HPDE6-E6E7 (cell line): ENCODE measurements around the gene SLITRK6.
A peak's percentile ranks its signal among the peaks of the same experiment; 100 is the strongest.
"Not testable (repeated sequence)": the region's sequence is repeated elsewhere in the genome, so short reads cannot be mapped to it uniquely, and the experiment has no call there.

ENCODE experiments used
- DNase-seq: peaks from one replicate; pipeline ENCODE4 v3.0.0; 2011; ENCODE audit warnings: missing footprints; ENCODE audit errors: extremely low spot score

Gene SLITRK6, protein sequence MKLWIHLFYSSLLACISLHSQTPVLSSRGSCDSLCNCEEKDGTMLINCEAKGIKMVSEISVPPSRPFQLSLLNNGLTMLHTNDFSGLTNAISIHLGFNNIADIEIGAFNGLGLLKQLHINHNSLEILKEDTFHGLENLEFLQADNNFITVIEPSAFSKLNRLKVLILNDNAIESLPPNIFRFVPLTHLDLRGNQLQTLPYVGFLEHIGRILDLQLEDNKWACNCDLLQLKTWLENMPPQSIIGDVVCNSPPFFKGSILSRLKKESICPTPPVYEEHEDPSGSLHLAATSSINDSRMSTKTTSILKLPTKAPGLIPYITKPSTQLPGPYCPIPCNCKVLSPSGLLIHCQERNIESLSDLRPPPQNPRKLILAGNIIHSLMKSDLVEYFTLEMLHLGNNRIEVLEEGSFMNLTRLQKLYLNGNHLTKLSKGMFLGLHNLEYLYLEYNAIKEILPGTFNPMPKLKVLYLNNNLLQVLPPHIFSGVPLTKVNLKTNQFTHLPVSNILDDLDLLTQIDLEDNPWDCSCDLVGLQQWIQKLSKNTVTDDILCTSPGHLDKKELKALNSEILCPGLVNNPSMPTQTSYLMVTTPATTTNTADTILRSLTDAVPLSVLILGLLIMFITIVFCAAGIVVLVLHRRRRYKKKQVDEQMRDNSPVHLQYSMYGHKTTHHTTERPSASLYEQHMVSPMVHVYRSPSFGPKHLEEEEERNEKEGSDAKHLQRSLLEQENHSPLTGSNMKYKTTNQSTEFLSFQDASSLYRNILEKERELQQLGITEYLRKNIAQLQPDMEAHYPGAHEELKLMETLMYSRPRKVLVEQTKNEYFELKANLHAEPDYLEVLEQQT

DNA sequence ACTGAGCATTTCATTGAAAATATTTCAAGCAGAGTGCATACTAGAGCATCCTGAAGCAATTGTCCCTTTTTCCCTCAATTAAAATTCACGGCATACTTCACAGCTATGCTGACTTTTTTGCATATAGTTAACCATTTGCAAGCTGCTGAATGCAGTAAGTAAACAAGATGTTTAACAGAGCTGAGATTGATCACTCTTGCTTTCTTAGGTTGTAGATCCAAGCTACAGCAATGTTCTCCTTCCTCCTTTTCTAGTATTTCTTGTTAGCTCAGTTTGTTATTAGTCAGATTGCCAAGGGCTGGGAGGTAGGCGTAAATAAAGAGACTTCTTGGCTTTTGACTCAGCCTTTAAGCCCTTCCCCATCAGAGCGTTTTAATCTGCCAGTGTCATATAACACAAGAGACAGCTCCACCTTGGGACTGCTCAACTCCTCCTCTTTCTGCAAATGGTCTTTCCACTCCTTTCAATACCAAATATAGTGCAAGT is at the start of gene SLITRK6:
SLITRK6 (minus strand) TSS at position 323 of the 486 bp plus-strand sequence. CDS start 2,911 bp downstream, outside the sequence.
- peak; percentile 67 for DNase-seq

DNA sequence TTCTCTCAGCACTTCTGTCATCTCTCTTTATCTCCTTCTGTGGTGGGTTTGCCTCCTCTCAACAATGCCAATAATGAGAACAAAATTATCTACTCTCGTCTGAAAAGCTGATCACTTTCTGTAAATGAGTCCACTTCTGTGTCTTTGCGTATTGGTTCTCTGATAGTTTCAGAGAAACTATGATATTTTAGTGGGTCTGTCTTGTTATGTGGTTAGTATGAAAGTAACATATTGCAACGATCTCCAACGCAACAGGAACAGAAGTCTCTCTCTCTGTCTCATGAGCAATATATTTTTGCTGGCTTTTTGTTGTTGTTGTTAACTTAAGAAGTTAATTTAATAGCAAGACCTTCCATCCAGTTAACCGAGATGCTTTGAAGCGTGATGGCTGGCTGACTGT is 47.8 kb upstream of the SLITRK6 start:
- DNase-seq, result no peak

DNA sequence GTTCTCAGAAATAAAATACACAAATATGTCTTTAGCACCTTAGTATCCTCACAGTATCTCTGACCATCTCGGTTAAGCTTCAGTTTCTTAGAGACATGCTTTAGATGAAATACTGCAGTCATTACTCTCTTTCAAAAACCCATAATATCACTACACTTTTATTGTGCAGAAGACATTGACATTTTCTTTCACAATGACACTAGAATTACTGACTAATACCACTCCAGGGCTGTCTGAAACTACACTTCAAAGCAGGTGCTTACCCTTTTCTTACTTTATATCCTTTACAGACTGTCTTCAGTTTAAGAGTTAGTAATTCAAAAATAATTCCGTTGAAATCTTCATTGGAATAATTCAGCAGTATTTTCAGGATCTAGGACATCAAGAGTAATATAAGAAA is 42.2 kb upstream of the SLITRK6 start:
- DNase-seq, result no peak

DNA sequence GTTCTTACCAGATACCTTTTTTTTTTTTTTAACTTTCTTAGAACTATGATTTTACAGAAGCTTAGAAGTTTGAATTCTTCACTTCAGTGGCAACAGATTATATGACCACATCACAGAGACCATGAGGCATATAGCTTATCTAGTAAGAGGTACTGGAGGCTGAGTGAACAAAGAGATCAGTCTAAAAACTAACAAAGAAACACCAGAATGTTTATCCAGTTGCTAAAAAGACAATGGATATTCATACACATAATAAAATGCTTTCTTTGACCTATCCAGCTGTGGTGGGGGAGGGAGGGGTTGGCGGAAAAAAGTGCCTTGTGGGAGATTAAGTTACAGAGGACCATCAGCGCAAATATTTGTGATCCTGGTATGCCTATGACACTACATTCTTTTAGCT is 34.7 kb upstream of the SLITRK6 start:
- no peak for DNase-seq

DNA sequence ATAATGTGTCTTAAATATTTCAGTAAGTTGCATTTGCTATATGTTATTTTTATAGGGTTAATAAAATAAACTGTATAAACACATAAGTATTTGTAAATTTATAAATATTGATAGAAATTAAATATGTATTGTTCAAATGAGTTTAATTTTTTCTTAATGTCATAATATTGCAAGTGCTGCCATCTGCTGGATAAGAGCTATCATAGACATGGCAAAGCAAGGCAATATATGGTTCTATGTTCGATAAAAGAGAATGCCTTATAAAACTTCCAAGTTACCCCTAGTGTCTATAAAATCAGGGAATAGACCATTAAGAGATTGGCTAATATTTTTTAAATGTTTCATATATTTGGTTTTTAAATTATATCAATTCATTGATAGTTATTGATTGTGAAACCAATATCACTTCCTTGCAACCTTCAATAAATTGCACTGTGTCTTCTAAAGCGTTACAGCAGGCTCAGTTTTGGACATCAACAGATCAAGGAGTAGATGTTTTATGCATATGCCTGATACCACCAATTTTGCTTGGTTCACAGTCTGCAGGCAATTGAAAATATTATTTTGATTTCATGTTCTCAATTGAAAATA is 29.0 kb upstream of the SLITRK6 start:
- DNase-seq, result no peak

DNA sequence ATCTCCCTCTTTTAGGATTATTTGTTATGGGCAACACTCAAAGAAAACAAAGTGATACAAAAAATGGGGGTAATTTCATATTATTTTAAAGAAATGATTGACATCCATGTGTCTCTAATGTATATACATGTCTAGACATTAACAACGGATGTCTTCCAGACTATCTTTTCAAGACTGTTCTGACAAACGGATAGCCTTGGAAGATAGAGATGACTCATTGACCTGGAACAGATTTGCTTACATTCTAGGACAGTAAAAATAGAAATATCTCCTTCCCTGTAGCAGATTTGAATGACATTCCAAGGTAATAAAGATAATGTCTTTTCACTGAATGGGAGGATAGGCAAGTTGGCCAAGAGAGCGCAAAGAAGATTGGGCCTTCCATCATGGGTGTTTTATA is 26.2 kb upstream of the SLITRK6 start:
- no peak for DNase-seq

DNA sequence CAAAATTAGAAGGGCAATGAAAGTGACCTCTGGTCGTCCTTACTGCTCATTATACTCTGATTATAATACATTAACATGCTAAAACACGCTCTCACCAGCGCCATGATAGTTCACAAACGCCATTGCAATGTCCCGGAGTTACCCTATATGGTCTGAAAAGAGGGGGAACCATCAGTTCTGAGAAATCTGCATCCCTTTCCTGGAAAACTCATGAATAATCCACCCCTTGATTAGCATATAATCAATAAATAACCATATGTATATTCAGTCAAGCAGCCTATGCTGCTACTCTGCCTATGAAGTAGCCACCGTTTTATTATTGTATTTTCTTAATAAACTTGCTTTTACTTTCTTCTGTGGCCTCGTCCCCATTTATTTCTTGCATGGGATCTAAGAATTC is 24.6 kb upstream of the SLITRK6 start:
- DNase-seq, result no peak

DNA sequence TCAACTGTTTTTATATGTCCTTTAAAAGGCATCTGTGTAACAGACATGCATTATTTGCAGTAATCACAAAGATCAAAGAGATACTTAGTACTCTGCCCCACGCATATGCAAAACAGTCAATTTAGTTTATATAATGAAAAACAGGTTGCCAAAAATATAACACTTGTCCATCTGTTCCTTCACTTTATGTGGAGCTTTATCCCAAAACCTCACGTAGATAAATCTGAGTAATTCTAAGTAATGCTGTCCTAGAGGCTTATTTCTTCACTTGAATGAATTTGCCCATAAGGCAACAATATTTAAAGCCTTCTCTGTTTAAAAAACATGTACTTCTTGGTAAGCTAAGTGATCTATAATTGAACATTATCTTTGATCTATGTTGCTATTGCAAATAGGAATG is 20.3 kb upstream of the SLITRK6 start:
- DNase-seq, result no peak

DNA sequence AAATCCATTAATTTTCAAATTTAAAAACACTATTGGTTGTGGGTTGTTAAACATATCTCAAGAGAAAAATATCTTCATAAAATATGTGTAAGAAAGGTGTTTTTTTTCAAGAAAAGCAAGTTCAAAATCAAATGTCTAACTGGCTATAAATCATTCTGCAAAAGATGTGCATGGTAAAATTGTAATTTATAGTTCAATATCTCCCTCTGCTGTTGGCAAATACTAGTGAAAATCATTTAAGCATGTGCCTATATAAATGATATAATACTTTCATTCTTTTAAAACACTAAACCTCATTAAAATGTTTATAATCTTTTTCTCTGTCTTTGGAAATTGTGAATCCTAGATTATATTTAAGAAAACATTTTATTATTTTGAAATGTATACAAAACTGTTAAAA is 17.2 kb upstream of the SLITRK6 start:
- no peak for DNase-seq

DNA sequence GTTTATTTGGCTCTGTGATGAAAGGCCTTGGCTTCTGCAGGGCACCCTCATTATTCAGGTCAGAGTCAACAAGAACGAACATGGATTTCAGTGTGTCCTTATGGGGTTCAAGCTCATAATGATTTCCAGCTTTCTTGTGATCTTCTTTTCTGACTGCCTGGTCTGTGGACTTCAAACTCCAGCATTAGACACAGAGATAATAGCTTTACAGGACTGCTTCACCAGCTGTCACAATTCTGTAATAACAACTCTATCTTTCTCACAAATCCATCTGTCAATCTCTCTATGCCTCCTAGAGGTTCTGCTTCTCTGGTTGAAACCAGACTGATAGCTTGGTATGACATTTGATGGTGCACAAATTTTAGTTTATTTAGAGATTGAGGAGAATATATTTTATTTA is 13.1 kb upstream of the SLITRK6 start:
- DNase-seq, result no peak

DNA sequence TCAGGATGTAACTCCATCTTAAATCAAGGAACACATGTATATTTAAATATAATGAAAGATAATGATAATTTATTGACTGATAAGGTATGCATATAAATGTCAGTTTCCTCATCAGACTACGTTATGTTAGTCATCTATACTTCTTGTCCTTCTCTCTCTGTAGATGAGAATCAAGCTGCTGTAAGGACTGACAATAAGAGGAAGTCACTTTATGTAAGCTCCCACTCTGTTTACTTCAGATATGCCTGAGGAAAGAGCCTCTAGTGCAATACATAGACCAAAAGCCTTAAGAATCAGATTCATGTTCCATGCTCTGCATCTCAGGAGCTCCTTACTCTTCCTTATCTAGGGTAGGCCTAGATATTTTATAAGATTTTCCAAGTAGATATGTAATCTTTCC is 9.6 kb upstream of the SLITRK6 start:
- DNase-seq, result no peak

DNA sequence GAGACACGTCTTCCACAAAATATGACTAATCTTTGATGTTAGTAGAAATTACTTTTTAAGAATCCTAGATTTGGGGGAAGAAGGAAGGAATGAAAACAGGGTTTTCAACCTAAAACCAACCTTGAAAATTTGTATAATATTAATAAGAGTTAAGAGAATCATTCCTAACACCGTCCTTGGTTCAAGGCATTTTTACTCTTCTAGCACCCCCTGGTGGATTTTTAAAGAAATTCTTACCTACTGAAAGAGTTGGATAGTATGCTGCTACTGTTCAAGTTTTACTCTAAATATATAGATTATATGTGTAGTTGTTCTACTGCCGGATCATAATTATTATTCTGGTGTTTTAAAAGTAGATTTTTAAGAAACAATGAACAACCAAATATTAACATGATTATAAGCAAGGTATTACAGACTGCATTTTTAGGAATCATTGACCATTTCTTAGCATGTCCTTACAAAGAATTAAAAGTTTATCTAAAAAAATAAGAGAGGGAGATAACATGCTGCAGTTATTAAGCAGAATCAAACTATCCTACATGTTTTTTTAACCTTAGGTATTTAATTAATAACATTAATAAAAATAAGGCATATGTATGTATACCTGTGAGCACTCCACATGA is 7.4 kb upstream of the SLITRK6 start:
- DNase-seq, result peak; percentile 2

DNA sequence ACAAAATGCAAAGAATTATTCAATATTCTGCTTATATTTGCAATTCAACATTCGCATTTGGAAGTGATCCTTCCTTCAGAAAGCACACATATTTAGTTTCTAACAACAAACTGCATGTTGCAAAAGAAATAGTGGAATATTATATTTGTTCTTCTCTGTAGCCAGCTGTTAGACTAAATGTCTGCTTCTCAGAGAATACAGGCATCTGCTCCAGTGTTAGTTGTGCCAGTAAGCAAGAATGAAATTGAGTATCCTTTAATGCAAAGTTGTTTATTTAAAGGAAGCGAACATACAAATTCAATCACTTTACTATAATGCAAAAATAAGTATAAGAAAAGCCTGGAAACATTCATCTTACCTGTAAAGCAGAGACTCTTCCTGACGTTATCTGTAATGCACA is 663 bp downstream of the SLITRK6 start:
- DNase-seq, result no peak

DNA sequence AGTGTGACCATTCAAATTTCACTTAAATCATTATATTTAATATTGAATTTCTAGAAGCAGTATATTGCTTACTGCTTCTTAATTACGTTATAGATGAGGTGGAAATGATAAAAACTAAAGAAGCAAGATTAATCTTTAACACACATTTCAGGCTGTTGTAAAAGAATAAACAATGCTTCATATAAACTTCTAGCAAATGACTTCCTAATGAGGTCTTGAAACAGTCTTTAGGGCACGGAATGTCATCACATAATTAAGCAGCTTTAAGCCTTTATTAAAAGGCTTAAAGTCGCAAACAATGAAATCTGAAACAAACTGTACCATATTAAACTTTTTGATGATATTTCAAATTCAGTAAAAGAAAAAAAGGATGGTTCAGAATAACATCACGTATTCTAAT is 1.9 kb downstream of the SLITRK6 start:
- no peak for DNase-seq

DNA sequence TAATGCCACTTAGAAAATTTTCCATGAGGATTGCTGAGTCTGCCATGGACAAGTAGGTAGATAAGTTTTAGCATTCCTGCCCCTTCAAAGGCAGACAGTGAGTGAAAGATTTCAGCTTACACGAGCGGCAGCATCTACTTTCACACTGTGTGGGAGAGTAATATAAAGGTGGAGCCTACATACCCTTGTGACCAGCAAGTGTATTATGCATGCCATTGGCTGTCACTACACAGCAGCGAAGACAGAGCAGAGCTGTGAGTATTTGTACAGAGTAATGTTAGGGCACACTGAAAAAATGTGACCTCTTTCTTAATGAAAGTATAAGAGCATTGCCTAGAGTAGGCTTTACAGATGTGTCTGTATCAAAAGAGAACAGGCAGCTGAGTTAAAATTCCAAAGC is 14.0 kb downstream of the SLITRK6 start:
- no peak for DNase-seq

DNA sequence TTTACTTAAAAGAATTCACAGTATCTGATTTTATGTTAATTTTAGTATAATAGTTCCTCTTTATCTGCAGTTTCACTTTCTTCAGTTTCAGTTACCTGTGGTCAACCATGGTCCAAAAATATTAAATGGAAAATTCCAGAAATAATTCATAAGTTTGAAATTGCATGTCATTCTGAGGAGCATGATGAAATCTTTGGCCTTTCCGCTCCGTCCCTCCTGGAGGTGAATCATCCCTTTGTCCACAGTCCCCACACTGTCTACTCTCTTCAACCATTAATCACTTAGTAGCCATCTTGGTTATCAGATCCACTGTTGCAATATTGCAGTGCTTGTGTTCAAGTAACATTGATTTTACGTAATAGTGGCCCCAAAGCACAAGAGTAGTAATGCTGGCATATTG is 26.9 kb downstream of the SLITRK6 start:
- no peak for DNase-seq

DNA sequence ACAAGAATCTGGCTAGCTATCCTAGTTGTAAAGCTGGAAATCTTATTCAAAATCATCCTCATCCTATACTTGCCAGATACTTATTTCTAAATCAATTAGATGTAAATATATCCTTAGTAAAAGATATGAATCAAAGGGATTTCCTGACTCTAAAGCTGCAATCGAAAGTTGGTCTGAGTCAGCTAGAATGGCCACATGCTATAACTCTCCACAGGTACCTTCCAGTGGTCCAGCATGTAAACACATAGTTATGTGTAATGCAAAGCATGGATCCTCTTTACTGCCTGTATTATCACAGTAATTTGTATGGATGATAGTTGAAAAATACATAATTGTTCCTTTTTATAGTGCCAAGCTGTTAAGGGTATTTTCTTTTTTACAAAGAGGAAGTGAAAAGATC is 27.4 kb downstream of the SLITRK6 start:
- DNase-seq, result no peak

DNA sequence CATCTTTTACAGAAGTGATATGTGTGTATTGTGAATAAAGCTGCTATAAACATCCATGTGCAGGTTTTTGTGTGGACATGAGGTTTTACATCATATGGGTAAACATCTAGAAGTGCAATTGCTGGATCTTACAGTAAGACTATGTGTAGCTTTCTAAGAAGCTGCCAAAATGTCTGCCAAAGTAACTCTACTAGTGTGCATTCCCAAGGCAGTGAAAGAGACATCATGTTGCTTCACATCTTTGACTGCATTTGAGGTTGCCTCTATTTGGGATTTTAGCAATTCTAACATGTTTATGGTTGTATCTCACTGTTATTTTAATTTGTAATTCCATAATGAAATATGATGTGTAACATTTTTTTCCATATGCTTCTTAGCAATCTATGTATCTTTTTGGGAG is 30.3 kb downstream of the SLITRK6 start:
- DNase-seq, result no peak

DNA sequence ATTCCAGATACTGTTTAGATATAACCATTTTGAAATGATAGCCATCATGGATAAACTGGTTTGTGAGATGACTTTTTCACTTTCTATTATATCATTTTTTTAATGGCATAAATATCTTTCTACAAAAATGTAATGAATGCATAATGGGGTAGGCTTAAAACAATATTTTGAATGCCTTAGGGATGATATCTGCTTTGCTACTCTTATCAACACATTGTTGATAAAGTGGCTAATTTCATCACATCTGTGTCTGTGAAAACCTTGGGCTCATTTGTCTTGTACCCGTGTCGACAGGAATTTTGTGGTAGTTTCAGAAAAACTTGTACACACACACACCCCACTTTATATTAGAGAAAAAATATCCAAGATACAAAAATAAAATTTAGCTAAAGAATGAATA is 44.1 kb downstream of the SLITRK6 start:
- no peak for DNase-seq

DNA sequence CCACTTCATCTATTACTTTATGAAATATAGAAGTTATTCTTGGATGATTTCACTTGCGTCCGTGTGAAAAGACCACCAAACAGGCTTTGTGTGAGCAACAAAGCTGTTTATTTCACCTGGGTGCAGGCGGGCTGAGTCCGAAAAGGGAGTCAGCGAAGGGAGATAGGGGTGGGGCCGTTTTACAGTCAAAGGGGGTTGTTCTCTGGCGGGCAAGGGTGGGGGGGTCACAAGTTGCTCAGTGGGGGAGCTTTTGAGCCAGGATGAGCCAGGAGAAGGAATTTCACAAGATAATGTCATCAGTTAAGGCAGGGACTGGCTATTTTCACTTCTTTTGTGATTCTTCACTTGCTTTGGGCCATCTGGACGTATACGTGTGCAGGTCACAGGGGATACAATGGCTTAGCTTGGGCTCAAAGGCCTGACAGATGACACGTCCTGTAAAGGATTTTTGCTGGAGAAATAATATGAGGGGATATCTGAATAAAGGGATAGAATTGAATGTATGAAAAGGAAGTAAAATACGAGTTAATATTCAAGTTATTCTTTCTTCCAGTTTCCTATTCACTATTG is 55.9 kb downstream of the SLITRK6 start:
- DNase-seq, result not testable (repeated sequence)
